ENCODE results near the gene PRKACA.

- no peak for TF ChIP-seq EZH2 (IDR thresholded peaks at IDR 0.05; ENCODE audit: borderline replicate concordance, low read depth, low read length, severe bottlenecking)
- no peak for TF ChIP-seq CTCF (IDR thresholded peaks at IDR 0.05; ENCODE audit: extremely low read depth in 1 of 2, insufficient read depth in 1 of 2, low read depth in 1 of 2, low read length in 2 of 2)
- no peak for TF ChIP-seq POLR2A (IDR thresholded peaks at IDR 0.05; ENCODE audit: low read depth, low read length)
- TF ChIP-seq FOS (IDR thresholded peaks at IDR 0.05; ENCODE audit: borderline replicate concordance, insufficient read depth, low read length): no peak
- no peak for TF ChIP-seq POLR2AphosphoS5 (IDR thresholded peaks at IDR 0.05; ENCODE audit: insufficient read depth, low read depth, low read length)
- TF ChIP-seq MAX (IDR thresholded peaks at IDR 0.05; ENCODE audit: insufficient read depth, insufficient read length): no peak
- no peak for TF ChIP-seq JUN (IDR thresholded peaks at IDR 0.05; ENCODE audit: borderline replicate concordance, insufficient read depth, insufficient read length, low read depth)
Measured at GRCh38 chr19:14070268-14071050, 47.1 kb downstream of the PRKACA start.

All from endothelial cell of umbilical vein (primary cell).